NCI-H2107 (cell line): Measurements from ENCODE around the gene DUS1L.

Source experiments
- DNase-seq: peaks from one replicate; lab custom pipeline; 2025; lab: John Stamatoyannopoulos, UW

Gene DUS1L

GRCh38 chr17:82012640-82013295 lies 52.8 kb downstream of the DUS1L start:
- no peak for DNase-seq

GRCh38 chr17:82012261-82012639 lies 53.4 kb downstream of the DUS1L start:
- no peak for DNase-seq

- DNase-seq = no peak
These were observed 53.9 kb downstream of the DUS1L start for GRCh38 chr17:82011617-82012187.

GRCh38 chr17:82010575-82011525 lies 54.8 kb downstream of the DUS1L start:
- no peak for DNase-seq

- no peak for DNase-seq
These were observed 56.2 kb downstream of the DUS1L start for GRCh38 chr17:82009413-82009812.

GRCh38 chr17:82008941-82009405 lies 56.6 kb downstream of the DUS1L start:
- DNase-seq = no peak

- no peak for DNase-seq
These were observed 57.2 kb downstream of the DUS1L start for GRCh38 chr17:82008258-82008940.
